CD4-positive, alpha-beta T cell (primary cell): ENCODE results near the gene RALGPS1. TPM values are rescaled to one million over a fixed set of nuclear protein-coding genes. Genes with fewer than 3 reads are reported as not detected.

Source experiments
- ATAC-seq: fragments of 200-7000 bp; cut with Tn5 transposase; one replicate; pipeline ENCODE4 v1.10.0; 2022; ENCODE audit warnings: mild to moderate bottlenecking; ENCODE audit not compliant: poor library complexity
- CTCF ChIA-PET: fragments of 350-600 bp; sonication (Branson Sonifier 250); formaldehyde crosslinking; loops from one replicate; lab custom pipeline; 2021; ENCODE audit warnings: antibody characterized with exemption, inconsistent platforms; lab: Charles Lee
- POLR2A ChIA-PET: fragments of 350-600 bp; sonication (Branson Sonifier 250); formaldehyde crosslinking; loops from one replicate; lab custom pipeline; 2021; ENCODE audit warnings: antibody characterized with exemption, inconsistent platforms; lab: Charles Lee
- DNase-seq, 14 experiments: peaks; one replicate each; pipeline ENCODE4 v3.0.0-alpha.2; 2013 to 2020; ENCODE audit warnings: mixed read lengths in 2 of 14
- H3K27ac ChIP-seq, 2 donors: one replicate each; pipeline versions ENCODE4 v1.5.1 to v1.7.0; 2013; ENCODE audit warnings: low read length in 2 of 2, low read depth in 1 of 2, mild to moderate bottlenecking in 1 of 2
- H3K27me3 ChIP-seq, 2 experiments: 1 replicate in 1 of 2; 2 replicates in 1 of 2; pipeline versions ENCODE4 v1.6.1 to v1.7.0; 2013; ENCODE audit warnings: low read length in 2 of 2, control low read depth in 1 of 2, mild to moderate bottlenecking in 1 of 2, moderate library complexity in 1 of 2; ENCODE audit not compliant: insufficient read depth in 2 of 2, control insufficient read depth in 1 of 2
- H3K36me3 ChIP-seq: one replicate; pipeline ENCODE4 v1.6.1; 2013; ENCODE audit warnings: low read length, control low read depth; ENCODE audit not compliant: insufficient read depth
- H3K4me1 ChIP-seq: one replicate; pipeline ENCODE4 v1.6.1; 2013; ENCODE audit warnings: low read length, control low read depth; ENCODE audit not compliant: insufficient read depth
- H3K4me3 ChIP-seq: one replicate; pipeline ENCODE4 v1.5.1; 2013; ENCODE audit warnings: mild to moderate bottlenecking, low read length, moderate library complexity
- H3K9me3 ChIP-seq, 2 experiments: 1 replicate in 1 of 2; 2 replicates in 1 of 2; pipeline versions ENCODE4 v1.6.1 to v1.7.0; 2013; ENCODE audit warnings: low read length in 2 of 2, mild to moderate bottlenecking in 2 of 2, control low read depth in 1 of 2, moderate library complexity in 1 of 2; ENCODE audit not compliant: control insufficient read depth in 1 of 2, insufficient read depth in 1 of 2
- H3K27ac Mint-ChIP-seq: one replicate; pipeline ENCODE4 v1.8.0; 2020; ENCODE audit warnings: mixed read lengths
- H3K27me3 Mint-ChIP-seq: one replicate; pipeline ENCODE4 v1.8.0; 2021; ENCODE audit warnings: mixed read lengths
- H3K36me3 Mint-ChIP-seq: one replicate; pipeline ENCODE4 v1.8.0; 2021; ENCODE audit warnings: low read depth, mixed read lengths
- H3K4me1 Mint-ChIP-seq: one replicate; pipeline ENCODE4 v1.8.0; 2021; ENCODE audit warnings: low read depth, mixed read lengths
- H3K4me3 Mint-ChIP-seq: one replicate; pipeline ENCODE4 v1.8.0; 2020; ENCODE audit warnings: mild to moderate bottlenecking, mixed read lengths
- H3K9me3 Mint-ChIP-seq: one replicate; pipeline ENCODE4 v1.8.0; 2020; ENCODE audit warnings: mixed read lengths
- CTCF ChIP-seq: fragments of 200-600 bp; IDR thresholded peaks from one replicate; pipeline ENCODE4 v1.8.0; 2022; ENCODE audit warnings: antibody characterized with exemption, mild to moderate bottlenecking
- intact Hi-C, 2 experiments: fragments of 100-400 bp; cut with DNase I in 1 of 2; cut with micrococcal nuclease in 1 of 2; formaldehyde crosslinking; loops; one replicate each; pipeline versions ENCODE4 v1.15.1 to v1.9.0; 2023 to 2025; cut with DNase I, micrococcal nuclease
- total RNA-seq, 174 experiments: library from RNA in 2 of 174; stranded (reverse) in 2 of 174; gene quantifications; one replicate each; pipeline ENCODE4 v1.2.3 and lab custom pipeline; 2021 to 2026

The RALGPS1 gene
- total RNA-seq, 2 experiments from 2014 or later, result 5.8 to 6.3 TPM

GRCh38 chr9:127097683-127098082 lies 183.1 kb downstream of the RALGPS1 start:
- no peaks in the 10 kb centered on the region for H3K36me3 ChIP-seq
- intact Hi-C loops, result no loop called here
- ATAC-seq (no peak), DNase-seq (no peak)
- ChIA-PET POLR2A (interaction anchor here (0.6 kb wide), 1 partner anchor 290 kb away, joined by 3 read pairs; no protein-coding TSS in a partner anchor), CTCF (no interaction called here)
- no peak overlapping the region for H3K27ac ChIP-seq
- no peaks in the 10 kb centered on the region for H3K27me3 ChIP-seq
- Mint-ChIP-seq H3K27ac (no peak overlapping the region), H3K27me3 (peaks cover 1% of the 10 kb centered on the region), H3K4me1 (no peaks in the 10 kb centered on the region), H3K36me3 (no peaks in the 10 kb centered on the region), H3K4me3 (no peak overlapping the region), H3K9me3 (no peaks in the 10 kb centered on the region)
- no peaks in the 10 kb centered on the region for H3K9me3 ChIP-seq
- H3K4me1 ChIP-seq, result no peaks in the 10 kb centered on the region
- TF ChIP-seq CTCF, result no peak
- H3K4me3 ChIP-seq, result no peak overlapping the region

GRCh38 chr9:127098916-127099553 lies 184.5 kb downstream of the RALGPS1 start:
- no peak for TF ChIP-seq CTCF
- H3K4me3 ChIP-seq, result no peak overlapping the region
- no peak overlapping the region for H3K4me3 Mint-ChIP-seq
- no peaks in the 10 kb centered on the region for H3K27me3 Mint-ChIP-seq
- H3K9me3 ChIP-seq, result no peaks in the 10 kb centered on the region
- ATAC-seq (no peak), DNase-seq (no peak)
- H3K4me1 ChIP-seq, result no peaks in the 10 kb centered on the region
- intact Hi-C loops, result no loop called here
- no peaks in the 10 kb centered on the region for H3K36me3 ChIP-seq
- no peaks in the 10 kb centered on the region for H3K4me1 Mint-ChIP-seq
- no peaks in the 10 kb centered on the region for H3K27me3 ChIP-seq
- H3K27ac Mint-ChIP-seq, result no peak overlapping the region
- H3K36me3 Mint-ChIP-seq, result no peaks in the 10 kb centered on the region
- no peak overlapping the region for H3K27ac ChIP-seq
- no peaks in the 10 kb centered on the region for H3K9me3 Mint-ChIP-seq
- CTCF ChIA-PET, result no interaction called here
- POLR2A ChIA-PET, result no interaction called here

GRCh38 chr9:127099664-127100063 lies 185.1 kb downstream of the RALGPS1 start:
- POLR2A ChIA-PET, result no interaction called here
- H3K36me3 Mint-ChIP-seq, result no peaks in the 10 kb centered on the region
- CTCF ChIA-PET, result no interaction called here

More at GRCh38 chr9:127099664-127100063, 185.1 kb downstream of the RALGPS1 start:
- intact Hi-C loops, result no loop called here
- Histone ChIP-seq H3K4me1 (no peaks in the 10 kb centered on the region), H3K4me3 (no peak overlapping the region), H3K27me3 (no peaks in the 10 kb centered on the region), H3K9me3 (no peaks in the 10 kb centered on the region), H3K36me3 (no peaks in the 10 kb centered on the region), H3K27ac (no peak overlapping the region)
- ATAC-seq (no peak), DNase-seq (no peak)
- TF ChIP-seq CTCF, result no peak
- Mint-ChIP-seq H3K4me3 (no peak overlapping the region), H3K4me1 (no peaks in the 10 kb centered on the region), H3K9me3 (no peaks in the 10 kb centered on the region), H3K27me3 (no peaks in the 10 kb centered on the region), H3K27ac (no peak overlapping the region)
